ENCODE results near the gene DERA.
"Not testable (repeated sequence)": the region's sequence is repeated elsewhere in the genome, so short reads cannot be mapped to it uniquely, and the experiment has no call there.

The DERA gene

DNA sequence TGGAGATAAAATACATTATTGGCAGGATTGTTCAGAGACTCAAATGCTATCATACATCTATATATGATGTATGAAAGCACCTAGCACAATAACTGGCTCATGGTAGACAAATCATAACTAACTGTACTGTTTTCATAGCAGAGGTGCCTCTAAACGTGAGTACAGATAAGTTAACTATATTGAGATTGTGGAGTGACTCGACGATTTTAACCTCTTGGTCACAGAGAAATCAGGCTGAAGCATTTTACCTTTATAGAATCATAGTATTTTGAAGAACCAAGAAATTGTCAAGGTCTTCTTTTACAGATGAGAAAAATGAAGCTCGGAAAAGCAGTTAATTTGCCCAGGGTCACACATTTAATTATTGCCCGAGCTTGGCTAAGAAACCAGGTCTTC lies 666 bp upstream of the DERA start:
- no peak for DNase-seq

DNA sequence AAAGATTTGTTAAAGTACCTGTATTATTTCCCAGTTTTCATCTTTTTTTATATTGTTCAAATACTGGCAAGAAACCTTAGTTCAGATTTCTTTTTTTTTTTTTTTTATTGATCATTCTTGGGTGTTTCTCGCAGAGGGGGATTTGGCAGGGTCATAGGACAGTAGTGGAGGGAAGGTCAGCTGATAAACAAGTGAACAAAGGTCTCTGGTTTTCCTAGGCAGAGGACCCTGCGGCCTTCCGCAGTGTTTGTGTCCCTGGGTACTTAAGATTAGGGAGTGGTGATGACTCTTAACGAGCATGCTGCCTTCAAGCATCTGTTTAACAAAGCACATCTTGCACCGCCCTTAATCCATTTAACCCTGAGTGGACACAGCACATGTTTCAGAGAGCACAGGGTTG lies 799 bp downstream of the DERA start:
- DNase-seq: not testable (repeated sequence)

DNA sequence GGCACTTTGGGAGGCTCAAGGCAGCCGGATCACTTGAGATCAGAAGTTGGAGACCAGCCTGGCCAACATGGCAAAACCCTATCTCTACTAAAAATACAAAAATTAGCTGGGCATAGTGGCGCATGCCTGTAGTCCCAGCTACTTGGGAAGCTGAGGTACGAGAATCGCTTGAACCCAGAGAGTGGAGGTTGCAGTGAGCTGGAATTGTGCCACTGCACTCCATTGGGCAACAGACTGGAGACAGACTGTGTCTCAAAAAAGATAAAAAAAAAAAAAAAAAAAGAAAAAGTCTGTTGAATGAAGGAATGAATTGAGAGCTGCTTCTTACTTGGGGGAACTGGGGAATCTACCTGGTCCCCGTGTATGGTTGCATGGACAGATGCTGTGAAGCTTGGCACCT lies 3.0 kb downstream of the DERA start:
- DNase-seq: not testable (repeated sequence)

DNA sequence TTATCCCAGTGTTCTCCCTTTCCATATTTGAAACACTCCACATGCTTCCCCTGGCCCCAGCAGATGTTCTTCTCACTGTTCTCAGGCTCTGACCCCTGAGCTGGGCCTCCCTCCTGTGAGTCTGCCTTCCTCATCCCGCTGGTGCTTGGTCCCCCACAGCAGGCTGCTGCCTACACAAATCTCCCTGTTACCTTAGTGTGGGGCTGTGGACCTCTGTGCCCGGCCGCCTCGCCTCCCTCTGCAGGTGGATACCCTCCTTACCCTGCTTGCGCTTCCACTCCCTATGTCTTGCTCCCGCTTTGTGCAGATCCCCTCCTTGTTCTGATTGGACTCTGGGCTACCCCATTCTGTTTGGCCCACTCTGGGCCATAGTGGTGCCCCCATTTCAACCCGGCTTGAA lies 6.9 kb downstream of the DERA start:
- DNase-seq: no peak

DNA sequence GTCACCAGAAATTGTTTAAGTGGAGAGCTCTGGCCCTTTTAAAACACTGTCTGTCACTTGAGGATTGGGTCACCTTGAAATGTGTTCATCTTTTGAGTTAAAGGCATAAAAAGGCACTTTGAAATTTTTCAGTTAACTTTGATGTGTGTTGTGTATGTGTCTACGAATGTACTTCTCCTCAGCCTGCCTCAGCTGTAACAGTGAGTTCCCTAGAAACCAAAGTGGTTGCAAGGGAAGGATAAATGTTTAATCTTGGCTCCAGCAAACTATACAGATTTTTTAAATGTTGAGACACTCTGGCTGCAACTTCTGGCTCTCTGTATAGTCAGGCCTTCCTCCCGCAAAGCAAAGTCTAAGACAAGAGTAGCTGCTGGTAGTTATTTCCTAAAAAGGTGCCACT lies 8.3 kb downstream of the DERA start:
- DNase-seq: no peak

DNA sequence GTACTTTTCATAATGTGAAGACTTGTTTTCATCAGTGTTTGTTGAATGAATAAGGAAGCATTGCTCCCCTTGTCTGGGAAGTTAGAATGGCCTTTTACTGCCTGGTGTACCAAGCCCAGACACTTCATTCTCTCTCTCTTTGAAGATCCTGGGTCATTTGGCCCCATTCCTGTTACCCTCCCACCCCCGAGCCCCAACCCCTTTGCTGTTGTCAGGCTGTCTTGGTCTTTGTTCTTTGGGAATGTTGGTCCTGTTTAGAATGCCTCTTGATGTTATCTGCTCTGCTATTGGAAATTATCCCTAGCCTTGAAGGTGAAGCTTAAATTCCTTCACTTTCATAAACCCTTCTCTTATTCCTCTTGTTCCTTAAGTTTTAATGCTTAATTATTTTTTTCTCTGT lies 13.8 kb downstream of the DERA start:
- DNase-seq: no peak

DNA sequence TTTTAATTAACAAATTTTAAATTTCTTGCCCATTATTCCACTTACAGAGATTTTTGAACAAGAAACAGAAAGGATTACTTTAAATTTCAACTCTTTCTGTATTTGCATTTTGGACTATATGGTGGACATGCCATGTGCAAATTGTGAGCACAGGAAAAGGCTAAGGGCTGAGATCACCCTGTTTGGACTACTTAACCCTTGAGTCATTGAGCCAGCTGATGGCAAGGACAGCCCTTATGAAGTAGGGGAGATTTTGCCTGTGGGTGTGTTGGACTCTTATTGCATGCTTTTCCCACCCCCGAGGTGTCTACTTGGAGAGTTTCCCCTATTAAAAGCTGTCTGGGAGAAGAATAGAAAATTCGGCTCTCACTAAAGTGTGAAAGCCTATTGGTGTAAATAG lies 17.2 kb downstream of the DERA start:
- no peak for DNase-seq

DNA sequence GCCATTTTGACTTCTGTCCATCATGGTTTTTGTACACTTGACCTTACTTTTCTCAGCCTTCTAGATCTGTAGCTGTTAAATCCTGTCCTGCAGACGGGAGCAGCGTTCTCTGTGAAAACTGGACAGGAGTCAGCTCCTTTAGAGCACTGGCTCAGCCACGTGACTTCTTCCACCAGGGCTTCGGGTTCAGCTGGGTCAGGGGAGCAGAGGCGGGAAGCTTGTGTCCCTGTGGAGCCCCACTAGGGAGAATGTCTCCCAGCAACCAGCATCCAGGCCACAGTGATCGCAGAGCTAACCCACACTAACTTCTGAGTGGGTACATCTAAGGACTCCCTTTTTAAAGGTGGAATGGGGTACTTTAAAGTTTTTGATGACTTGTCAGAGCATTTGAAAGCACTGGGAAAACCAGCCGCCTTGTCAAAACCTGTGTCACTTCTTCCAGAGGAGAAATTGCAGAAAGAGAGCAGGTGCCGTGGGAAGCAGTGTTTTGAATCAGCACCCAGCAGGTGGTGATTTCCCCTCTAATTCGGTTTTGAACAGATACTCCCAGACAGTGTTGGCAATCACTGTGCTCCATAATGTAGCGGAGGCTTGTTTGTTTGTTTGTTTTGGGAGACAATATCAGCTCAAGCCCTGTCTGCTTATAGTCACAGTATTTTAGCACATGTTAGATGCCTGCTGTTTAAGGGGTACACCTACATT lies 17.9 kb downstream of the DERA start:
- DNase-seq: no peak

DNA sequence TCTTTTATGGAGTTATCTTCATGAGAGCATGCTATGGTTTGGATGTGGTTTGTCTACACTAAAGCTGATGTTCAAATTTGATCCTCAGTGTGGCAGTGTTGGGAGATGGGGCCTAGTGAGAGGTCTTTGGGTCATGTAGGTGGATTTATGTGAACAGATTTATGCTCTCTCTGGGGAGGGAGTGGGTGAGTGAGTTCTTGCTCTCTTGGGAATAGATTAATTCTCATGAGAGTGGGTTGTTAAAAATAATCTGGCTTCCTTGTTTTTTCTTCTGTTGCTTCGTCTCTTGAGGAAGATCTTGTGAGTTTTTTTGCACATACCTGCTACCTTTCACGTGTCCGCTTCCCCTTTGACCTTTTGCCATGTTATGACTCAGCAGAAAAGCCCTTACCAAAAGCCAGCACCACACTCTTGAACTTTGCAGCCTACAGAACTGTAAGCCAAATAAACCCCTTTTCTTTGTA lies 20.5 kb downstream of the DERA start:
- no peak for DNase-seq

DNA sequence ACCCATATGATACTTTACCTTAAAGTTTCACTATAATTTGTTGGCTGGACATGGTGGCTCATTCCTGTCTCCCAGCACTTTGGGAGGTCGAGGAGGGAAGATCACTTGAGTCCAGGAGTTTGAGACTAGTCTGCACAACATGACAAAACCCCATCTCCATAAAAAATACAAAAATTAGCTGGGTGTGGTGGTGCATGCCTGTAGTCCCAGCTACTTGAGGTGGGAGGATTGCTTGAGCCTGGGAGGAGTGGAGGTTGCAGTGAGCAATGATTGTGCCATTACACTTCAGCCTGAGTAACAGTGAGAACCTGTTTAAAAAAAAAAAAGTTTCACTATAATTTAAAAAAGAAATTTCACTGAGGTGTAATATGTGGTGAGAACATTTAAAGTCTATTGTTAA lies 21.2 kb downstream of the DERA start:
- DNase-seq: no peak

DNA sequence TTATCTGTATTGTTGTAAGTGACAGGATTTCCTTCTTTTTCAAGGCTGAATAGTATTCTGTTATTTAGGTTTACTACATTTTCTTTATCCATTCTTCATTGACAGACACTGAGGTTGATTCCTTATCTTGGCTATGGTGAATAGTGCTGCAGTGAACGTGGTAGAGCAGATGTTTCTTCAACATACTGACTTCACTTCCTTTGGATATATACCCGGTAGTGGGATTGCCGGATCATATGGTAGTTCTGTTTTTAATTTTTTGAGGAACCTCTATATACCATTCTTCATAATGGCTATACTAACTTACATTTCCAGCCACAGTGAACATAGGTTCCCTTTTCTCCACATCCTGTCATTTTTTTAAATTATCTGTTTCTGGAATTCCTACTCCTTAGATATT lies 21.8 kb downstream of the DERA start:
- DNase-seq: no peak

DNA sequence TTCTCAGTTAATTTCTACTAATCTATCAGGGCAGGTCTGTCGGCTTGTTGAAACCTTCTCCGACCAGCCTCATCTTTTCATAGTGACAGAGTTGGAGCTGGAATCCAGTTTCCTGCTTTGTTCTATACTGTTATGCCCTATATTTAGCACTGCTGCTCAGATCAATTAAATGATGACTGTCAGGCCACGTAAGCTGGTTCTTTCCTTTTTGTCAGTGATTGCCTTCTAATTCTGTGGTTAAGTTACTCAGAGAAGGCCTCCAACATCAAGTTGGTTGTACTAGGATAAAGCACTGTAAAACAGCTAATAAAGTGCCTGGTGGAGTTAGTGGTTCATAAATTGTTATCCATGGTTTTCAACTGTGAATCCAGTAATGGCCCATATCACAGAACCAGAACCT lies 22.6 kb downstream of the DERA start:
- DNase-seq: no peak

DNA sequence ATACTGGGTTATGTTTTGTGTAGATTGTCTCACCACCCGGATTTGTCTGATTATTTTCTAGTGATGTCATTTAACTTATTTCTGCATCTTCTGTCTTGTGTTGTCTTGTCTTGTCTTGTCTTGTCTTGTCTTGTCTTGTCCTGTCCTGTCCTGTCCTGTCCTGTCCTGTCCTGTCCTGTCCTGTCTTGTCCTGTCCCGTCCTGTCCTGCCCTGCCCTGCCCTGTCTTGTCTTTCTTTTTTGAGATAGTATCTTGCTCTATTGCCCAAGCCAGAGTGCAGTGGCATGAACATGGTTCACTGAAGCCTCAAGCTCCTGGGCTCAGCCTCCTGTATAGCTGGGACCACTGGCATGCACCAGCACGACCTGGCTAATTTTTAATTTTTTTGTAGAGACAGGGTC lies 25.6 kb downstream of the DERA start:
- no peak for DNase-seq

DNA sequence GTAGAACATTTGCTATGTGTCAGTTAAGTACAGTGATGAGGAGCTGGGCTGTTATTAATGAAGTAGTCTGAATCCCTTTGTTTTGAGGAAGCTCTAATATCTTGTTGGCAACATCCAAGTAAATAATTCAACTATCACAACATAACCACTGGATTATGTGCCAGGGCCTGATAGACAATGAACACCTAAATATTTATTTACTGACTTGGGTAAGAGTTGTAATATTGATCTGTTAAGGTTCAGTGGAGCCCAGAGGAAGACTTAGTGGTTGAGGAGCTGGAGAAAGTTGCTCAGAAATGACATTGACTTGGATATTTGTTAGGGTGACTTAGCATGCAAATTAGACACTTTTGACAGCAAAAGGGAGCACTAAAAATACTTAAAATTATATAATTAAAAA lies 26.8 kb downstream of the DERA start:
- DNase-seq: no peak

DNA sequence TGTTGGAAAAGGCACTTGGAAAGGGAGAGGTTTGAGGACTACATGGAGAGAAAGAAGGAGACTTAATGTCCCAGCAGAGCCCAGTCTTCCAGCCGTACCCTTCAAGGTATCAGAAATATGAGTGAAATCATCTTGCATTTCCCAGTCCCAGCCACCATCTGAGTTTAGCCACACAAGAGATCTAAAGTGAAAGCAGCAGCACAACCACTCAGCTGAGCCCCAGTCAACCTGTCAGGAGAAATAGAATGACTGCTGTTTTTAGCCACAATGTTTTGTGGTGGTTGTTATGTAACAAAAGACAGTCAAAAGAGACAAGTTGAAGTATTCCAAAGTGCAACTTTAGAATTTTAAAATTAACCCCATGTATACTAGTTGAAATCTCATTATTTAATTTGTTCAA lies 28.0 kb downstream of the DERA start:
- no peak for DNase-seq

DNA sequence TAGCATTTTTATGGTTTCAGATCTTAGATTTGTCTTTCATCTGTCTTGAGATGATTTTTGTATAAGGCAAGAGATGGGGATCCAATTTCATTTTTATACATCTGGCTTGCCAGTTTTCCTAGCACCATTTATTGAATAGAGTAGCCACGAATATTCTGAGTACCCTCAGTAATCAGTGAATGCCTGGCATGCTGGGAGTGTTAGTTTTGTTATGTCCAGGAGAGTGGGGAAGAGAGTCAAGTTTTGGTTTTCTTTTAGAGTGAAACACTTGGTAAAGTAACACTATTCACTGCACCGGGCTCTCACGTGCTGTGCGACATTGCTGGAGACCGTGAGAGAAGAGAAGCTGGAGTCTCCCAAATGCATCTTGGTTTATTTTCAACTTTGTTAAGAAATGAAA lies 31.3 kb downstream of the DERA start:
- DNase-seq: no peak

DNA sequence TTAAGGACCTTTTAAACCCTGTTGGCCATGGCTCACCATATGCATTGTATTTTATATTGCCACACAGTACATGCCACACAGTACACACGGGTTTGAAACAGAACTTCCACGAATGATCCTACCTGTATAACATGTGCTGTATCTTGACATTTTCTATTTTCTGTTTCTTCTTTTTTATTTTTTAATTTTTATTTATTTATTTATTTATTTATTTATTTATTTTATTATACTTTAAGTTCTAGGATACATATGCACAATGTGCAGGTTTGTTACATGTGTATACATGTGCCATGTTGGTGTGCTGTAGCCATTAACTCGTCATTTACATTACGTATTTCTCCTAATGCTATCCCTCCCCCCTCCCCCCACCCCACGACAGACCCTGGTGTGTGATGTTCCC lies 32.4 kb downstream of the DERA start:
- DNase-seq: not testable (repeated sequence)

DNA sequence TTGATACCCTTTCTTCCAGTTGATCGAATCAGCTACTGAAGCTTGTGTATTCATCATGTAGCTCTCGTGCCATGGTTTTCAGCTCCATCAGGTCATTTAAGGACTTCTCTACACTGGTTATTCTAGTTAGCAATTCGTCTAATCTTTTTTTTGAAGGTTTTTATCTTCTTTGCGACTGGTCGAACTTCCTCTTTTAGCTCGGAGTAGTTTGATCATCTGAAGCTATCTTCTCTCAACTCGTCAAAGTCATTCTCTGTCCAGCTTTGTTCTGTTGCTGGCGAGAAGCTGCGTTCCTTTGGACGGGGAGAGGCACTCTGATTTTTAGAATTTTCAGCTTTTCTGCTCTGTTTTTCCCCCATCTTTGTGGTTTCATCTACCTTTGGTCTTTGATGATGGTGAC lies 37.3 kb downstream of the DERA start:
- not testable (repeated sequence) for DNase-seq

DNA sequence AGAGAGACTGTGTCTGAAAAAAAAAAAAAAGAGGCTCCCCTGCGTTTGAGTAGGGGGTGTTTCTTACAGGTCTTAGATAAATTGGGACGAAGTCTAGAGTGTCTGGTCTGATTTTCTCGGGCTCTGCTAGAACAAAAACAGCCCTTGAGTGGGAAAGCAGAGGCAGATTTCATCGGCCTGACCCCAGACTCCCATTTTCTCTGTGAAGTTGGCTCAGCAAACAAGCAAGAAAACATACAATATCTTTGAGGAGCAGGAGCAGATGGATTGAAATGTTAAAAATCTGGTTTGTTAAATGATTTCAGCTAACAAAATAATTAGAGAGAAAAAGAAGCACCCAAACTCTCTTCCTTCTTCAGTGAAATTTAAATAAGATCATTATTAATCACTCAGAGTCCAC lies 44.1 kb downstream of the DERA start:
- DNase-seq: no peak

DNA sequence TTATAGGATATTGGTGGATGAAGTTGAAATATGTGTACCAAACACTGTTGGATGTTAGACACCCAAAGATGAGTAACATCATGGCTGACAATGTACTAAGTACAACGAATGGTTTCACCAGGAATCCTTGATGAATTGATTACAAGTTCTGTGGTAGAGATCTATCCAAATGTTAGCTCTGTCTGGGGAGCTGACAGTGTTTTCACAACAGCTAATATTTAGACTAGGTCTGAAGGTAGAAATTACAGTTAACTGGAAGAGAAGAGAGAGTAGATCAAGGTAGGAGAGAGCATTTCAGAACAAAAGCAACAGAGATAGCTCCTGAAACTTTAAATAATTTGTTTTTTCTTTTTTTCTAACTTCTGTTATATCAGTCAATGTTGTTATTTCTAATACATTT lies 44.9 kb downstream of the DERA start:
- no peak for DNase-seq

DNA sequence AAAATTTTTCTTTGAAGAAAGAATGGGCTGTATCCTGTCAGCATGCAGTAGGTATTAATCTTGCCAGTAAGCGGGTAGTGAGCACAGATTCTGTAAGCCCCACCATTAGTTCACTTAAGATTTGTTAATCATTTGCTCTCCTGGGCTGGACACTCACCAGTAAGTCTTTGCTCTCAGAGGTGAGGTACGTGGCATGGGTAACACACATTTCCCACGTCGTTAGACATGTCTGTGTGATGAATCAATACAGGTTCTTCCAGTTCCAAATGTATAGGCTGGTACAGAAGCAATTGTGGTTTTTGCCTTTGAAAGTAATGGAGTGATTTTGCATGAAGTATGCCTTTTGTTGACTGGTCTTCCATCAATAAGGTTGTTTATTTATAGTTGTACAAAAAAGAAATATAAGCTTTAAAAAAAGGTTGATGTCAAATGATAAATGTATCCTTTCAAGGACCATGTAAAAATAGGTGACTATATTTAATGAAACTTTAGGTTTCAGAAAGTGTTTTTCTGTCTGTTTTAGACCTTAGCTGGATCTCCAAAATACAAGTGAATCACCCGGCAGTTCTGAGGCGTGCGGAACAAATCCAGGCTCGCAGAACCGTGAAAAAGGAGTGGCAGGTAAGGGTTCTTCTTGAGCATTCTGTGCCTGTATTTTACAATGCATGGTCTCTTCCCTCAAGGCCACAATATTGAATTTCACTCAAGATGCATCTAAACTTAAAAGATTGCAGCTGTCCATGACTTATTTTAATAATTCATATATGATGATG lies 45.5 kb downstream of the DERA start:
- DNase-seq: no peak

DNA sequence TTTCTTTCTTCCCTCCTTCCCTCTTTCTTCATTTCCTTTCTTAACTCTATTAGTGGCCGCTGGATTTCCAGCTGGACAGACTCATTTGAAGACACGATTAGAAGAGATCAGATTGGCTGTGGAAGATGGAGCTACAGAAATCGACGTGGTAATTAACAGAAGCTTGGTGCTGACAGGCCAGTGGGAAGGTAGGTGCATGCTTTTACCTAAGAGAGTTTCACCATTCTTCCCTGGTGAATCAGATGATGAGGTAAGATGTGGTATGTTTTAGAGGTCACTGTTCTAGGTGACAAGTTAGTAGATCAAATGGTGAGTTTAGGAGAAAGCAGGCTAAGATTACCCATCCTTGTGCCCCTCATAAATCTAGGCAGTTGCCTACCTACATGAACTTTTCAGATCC lies 51.6 kb downstream of the DERA start:
- no peak for DNase-seq

DNA sequence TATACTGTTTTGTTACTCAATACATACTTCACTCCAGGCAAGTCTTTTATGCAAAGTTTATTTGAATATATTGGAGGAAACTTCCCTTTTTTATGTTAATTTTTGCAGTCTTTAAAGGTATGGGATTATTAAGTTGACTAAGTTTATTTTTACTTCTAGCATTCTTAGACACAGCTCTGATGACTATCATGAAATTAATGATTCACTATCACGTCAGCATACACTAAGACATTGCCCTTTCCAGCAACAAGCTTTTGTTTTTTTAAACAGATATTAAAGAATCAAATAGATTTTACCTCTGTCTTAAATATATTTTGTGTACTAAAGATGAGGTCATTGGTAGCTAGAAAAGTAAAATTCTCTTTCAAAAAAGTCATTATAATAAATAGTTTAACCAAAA lies 52.1 kb downstream of the DERA start:
- no peak for DNase-seq

DNA sequence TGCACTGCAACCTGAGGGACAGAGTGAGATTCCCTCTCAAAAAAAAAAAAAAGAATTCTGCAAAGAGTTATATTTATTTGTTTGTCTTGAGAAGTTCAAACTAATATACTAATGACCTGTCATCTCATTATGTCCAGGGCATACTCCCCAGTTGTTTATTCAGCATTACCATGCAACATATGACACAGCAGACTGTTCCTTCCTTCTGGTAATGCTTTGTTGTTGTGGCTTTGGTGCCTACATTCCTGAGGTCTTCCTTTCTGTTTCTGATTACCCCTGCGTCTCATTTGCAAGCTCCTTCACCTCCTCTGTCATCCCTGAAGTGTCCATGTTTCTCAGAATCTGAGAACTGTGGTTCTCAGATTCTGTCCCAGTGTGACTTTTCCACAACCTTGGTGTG lies 55.3 kb downstream of the DERA start:
- DNase-seq: no peak

DNA sequence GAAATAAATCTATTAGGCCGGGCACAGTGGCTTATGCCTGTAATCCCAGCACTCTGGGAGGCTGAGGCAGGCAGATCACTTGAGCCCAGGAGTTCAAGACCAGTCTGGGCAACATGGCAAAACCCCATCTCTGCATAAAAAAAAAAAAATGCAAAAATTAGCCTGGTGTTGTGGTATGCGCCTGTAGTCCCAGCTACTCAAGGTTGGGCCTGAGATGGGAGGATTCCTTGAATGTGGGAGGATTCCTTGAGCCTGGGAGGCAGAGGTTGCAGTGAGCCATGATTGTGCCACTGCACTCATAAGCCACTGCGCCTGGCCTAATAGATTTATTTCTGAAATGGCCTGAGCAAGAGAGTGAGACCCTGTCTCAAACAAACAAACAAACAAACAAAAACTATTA lies 55.9 kb downstream of the DERA start:
- DNase-seq: not testable (repeated sequence)

All from central memory CD4-positive, alpha-beta T cell (primary cell).